GM21515 (cell line): Measurements from ENCODE around the gene CPLX1.

ENCODE experiments used
- ATAC-seq: cut with Tn5 transposase; IDR thresholded peaks from one replicate; pipeline ENCODE4 v1.9.1; 2021; ENCODE audit not compliant: unreplicated experiment

Gene CPLX1

GRCh38 chr4:833731-834367 is 7.9 kb upstream of the CPLX1 start:
- no peak for ATAC-seq

GRCh38 chr4:833156-833555 is 7.2 kb upstream of the CPLX1 start:
- no peak for ATAC-seq

DNA sequence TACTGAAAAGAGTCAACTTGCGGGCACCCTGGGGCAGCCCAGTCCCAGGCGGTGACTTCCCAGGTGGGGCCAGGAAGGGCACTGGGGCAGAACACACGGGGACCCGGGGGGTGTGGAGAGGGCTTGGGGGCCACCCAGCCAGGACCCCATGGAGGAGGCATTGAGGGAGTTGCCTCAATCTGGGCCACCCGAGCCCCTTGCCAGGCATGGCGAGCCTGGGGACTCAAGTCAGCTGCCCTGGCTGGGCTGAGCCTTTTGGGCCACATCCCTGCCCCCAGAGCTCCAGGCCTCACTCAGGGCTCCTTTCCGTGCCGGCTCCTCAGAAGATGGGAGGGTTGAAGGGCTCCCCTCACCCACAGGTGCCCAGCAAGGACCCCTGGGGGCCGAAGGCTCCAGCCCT is 6.6 kb upstream of the CPLX1 start:
- no peak for ATAC-seq

DNA sequence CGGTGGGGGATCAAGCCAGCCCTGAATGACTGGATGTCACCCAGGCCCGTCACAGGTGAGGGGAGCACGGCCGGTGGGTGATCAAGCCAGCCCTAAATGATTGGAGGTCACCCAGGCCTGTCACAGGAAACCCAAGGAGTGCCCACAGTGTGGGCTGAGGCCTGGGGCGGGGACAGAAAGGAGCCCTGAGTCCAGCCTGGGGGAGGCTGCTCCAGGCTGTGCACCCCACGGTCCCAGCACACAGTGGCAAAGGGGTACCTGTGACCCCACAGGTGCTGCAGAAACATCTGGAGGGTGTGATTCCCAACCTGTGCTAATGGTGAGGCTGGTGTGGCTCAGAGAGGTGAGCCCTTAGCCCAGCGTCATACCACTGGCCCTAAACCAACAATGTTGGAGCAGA is 6.2 kb upstream of the CPLX1 start:
- no peak for ATAC-seq

DNA sequence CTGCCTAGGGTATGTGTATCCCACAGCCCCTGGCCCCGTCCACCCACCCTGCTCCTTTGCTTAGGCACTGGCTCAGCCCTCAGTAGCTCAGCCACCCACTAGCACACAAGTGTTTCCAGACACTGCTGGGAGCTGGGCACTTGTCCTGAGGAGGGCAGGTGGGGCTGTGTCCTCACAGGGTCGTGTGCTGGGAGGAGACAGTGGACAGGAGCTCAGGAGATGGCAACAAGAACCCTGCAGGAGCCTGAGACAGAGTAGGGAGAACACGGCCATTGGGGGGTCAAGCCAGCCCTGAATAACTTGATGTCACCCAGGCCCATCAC is 5.5 kb upstream of the CPLX1 start:
- ATAC-seq = no peak

DNA sequence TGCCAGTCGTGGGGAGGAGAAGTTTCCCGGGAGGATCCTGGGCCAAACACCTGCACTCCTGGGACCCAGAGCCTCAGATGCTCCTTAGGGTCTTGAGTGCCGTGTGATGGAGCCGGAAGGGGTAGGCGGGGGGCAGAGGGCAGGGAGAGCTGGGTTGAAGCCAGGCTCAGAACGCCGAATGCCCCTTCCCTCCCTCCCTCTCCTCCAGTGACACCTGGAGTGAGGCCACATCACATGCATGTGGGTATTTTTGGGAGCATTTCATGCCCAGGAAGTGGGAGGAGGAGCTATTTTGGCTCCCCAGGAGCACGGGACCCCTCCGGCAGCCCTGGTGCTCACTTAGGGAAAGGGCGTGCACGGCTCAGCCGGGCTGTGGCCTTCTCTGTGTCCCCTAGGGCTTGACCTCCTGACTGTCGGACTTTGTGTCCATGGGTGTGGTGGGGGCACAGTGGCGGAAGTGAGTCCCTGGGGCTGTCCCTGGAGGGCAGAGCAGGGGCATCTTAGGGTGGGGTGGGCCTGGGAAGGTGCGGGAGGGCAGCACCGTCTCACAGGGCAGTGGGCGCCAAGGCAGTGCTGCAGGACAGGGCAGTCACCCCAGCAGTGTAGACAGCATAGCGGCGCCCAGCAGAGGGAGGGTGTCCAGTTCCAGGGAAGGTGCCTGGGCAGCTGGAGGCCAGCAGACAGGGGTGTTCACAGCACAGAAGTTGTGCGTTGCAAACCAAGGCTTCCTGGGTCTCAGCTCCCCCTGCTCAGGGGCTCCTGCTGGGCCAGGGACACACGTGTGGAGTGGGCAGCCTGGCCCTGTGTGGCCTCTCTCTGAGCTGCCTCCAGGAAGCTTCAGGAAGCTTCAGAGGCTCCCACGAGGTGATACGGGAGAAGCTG is 4.9 kb upstream of the CPLX1 start:
- ATAC-seq = no peak

DNA sequence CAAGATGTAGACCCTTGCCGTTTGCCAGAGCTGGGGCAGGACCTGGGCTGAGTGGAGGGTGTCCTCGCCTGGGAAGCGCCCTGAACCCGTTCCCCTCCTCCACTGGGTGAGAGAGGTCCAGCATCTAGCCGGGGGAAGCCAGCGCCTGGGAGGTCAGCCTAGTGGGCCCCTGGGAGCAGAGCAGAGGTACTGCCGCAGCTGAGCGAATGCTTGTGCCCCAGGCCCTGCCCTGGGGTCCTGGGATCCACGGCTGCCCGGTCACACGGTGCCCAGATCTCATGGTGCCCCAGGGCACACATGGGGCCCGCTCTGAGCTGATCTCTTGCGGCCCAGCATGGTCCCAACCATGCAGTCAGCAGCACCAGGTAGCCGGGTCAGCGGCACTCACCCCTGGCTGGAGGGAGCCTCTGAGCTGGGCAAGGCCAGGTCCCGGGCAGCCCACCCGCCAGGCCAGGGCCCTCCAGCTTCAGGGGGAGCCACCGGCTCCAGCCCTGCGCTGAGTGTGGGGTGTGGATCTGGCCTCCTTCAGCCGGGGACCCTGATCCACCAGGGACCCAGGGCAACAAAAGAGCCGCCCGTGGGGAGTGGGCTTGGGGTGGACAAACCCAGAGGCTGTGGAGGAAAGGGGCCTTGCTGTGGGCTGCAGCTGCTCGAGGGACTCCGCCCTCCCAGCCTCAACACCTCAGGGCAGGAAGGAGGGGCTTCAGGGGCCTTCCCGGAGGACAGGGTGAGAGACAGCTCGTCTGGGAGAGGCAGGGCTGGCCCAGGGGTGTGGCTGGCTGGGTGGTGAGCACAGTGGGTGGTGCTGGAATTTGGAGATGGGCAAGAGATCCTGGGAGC is 4.1 kb upstream of the CPLX1 start:
- ATAC-seq = no peak

- ATAC-seq = no peak
These were observed 3.4 kb upstream of the CPLX1 start for GRCh38 chr4:829291-829690.

GRCh38 chr4:828641-829271 is 2.8 kb upstream of the CPLX1 start:
- no peak for ATAC-seq

- ATAC-seq = no peak
These were observed 1.5 kb upstream of the CPLX1 start for GRCh38 chr4:827209-828081.

GRCh38 chr4:826508-827208 is 729 bp upstream of the CPLX1 start:
- ATAC-seq = no peak

DNA sequence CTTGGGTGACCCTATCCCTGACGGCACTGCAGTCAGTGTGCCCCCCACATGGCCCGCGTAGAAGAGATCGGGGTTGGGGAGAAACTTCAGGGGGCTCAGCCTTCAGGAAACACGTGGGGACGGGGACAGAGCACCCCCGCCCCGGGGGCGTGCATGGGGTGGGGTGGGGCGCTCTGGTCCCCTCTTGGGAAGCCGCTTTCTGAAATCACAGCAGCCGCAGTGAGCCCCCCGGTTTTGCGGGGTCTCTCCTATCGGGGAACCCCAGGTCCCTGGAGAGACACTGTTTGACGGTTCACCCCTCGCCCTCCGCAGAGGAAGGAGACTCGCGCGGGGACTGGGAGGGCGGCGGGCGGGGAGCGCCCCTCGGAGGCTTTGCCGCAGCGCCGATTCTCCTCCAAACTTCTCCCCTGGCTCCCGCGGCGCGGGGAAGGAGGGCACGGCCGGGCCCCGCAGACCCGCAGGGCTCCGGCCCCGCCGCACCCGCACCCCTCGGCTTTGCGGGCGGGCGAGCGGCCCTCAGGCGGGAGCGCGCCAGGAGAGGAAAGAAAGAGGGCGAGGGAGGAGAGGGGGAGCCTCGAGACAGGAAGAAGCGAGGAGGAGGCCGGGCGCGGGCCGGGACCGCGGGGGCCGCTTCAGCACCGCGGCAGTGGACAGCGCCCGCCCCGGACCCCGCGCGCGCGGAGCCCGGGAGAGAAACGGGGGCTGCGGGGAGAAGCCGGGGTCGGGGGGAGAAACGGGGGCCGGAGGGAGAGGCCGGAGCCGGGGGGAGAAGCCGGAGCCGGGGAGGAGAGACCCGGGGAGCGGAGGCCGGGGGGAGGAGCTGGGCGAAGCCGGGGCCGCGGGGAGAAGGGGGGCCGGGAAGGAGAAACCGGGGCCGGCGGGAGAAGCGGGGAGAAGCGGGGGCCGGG is 612 bp downstream of the CPLX1 start:
- no peak for ATAC-seq

- no peak for ATAC-seq
These were observed 1.4 kb downstream of the CPLX1 start for GRCh38 chr4:824461-825062.

DNA sequence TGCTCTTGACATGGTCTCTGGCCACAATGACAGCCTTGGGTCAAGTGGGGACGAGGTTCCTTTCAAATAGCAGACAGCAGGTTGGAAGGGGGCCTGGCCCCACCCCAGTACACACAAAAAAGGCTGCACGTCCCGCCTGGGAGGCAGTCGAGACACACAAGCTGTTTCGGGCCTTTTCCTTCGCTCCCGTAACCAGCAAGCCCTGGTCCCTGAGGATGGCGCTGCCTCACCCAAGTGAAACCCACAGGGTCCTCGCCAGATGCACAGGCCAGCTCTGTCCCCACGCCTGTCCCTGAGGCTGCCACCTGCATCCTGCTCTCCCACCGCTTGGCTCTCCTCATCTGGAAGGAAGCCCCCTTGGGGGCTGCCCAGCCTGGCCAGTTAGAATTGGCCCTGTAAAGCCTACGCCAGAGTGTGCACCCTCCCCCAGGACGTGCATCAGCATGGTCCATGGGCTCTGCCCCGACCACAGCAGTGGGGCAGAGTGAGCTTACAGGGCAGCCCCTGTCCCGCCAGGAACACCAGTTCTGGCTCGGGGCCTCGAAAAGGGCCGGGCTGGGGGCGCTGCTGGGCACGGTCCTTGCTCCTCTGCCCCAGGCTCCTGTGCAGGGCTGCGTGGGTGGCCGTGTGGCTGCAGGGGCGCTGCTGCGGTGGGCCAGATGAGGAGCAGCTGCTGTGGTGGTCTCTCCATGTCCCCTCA is 2.0 kb downstream of the CPLX1 start:
- ATAC-seq = no peak

GRCh38 chr4:823176-823760 is 2.7 kb downstream of the CPLX1 start:
- ATAC-seq = no peak

- no peak for ATAC-seq
These were observed 3.4 kb downstream of the CPLX1 start for GRCh38 chr4:822361-823175.

GRCh38 chr4:821631-822030 is 4.3 kb downstream of the CPLX1 start:
- no peak for ATAC-seq
